GM15510 (cell line): Measurements from ENCODE around the gene NEB.

ENCODE experiments used
- POLR2A ChIP-seq: IDR thresholded peaks from 3 replicates; pipeline ENCODE4 v1.6.1; 2011; ENCODE audit warnings: borderline replicate concordance; ENCODE audit not compliant: insufficient read length; ENCODE audit errors: extremely low read depth

Gene NEB

GRCh38 chr2:151682459-151683003 lies 51.7 kb downstream of the NEB start:
- no peak for TF ChIP-seq POLR2A

- TF ChIP-seq POLR2A, result no peak
These were observed 53.2 kb downstream of the NEB start for GRCh38 chr2:151681051-151681450.

GRCh38 chr2:151679994-151680393 lies 54.3 kb downstream of the NEB start:
- TF ChIP-seq POLR2A, result no peak

GRCh38 chr2:151678849-151679248 lies 55.4 kb downstream of the NEB start:
- TF ChIP-seq POLR2A, result no peak

DNA sequence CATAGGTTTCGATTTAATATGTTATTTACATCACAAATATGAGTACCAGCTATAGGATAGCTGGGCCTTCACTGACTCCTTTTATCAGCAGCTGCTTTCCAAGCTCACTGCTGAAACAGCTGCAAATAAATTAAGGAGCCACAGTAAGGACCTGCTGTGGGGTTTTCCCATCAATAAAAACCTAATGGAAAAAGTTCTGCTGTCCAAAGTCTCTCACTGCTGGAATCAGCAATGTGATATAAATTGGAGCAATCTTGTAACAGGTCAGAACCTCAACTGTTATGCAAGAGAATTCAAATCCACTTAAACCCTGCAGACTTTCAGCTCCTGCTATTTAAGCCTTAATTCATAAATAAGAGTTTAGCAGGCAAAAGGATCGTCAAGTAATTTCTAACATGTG lies 61.3 kb downstream of the NEB start:
- TF ChIP-seq POLR2A, result no peak

DNA sequence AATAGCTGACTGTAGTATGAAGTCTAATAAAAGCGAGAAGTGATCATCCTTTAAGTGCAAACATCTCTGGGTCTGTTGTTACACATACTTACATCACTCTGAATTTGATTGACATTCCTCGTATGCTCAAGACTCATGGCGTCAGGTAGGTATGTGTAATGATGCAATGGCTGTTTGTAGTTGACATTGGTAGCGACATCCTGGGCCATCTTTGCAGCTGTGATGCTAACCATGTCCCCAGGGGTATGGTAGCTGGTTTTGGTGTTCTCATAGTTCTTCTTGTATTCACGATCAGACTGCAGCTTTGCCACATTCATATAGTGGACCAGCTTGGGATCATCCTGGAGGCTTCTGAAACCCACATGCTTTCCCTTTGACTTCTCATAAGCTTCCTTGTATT lies 62.0 kb downstream of the NEB start:
- TF ChIP-seq POLR2A, result no peak

- no peak for TF ChIP-seq POLR2A
These were observed 63.3 kb downstream of the NEB start for GRCh38 chr2:151670846-151671597.

GRCh38 chr2:151670346-151670745 lies 63.9 kb downstream of the NEB start:
- no peak for TF ChIP-seq POLR2A

GRCh38 chr2:151669585-151670081 lies 64.6 kb downstream of the NEB start:
- no peak for TF ChIP-seq POLR2A

DNA sequence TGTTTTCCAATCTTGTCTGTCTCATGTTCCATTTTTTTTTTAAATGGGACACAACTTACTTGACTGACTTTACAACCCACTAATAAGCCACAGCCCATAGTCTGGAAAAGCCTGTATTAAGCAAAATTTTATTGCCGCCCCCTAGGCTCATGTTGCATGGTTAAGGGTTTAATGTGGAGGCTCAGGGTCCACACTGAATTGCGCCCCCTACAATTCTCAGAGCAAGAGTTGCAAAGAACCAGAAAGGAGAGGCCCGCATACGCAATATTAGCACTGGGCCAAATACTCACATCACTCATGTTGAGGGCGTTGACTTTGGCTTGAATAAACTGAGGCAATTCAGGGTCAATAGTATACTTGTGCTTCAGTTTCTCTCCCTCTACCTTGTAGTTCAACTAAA lies 65.5 kb downstream of the NEB start:
- no peak for TF ChIP-seq POLR2A

GRCh38 chr2:151665959-151666358 lies 68.3 kb downstream of the NEB start:
- TF ChIP-seq POLR2A, result no peak

- no peak for TF ChIP-seq POLR2A
These were observed 69.8 kb downstream of the NEB start for GRCh38 chr2:151664520-151664919.

DNA sequence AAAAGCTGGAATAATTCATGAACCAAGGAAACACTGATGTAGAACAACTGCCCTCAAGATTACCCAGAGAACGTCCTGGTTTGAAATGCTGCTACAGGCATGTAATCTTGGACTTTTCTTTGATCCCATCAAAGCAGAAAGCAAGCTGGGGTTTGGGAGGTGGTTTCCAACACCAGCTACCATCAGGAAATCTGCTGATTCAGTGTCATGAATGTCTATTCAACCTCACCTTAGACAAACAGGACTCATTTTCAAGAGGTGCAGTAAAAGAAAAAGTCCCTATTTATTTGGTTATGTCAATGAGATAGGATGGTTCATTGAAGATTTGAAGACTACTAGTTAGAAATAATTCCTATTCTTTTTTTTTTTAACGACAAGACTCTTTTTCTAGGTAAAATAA lies 72.7 kb downstream of the NEB start:
- no peak for TF ChIP-seq POLR2A

- TF ChIP-seq POLR2A, result no peak
These were observed 76.2 kb downstream of the NEB start for GRCh38 chr2:151658081-151658480.

GRCh38 chr2:151657667-151658076 lies 76.6 kb downstream of the NEB start:
- no peak for TF ChIP-seq POLR2A
